H1 (cell line): ENCODE data around the gene EIF1AX. TPM values are rescaled to one million over a fixed set of nuclear protein-coding genes. Genes with fewer than 3 reads are reported as not detected.

Experiments
- CTCF ChIA-PET: fragments of 300-600 bp; sonication (Branson Sonifier 250); formaldehyde crosslinking; loops from one replicate; lab custom pipeline; 2021; ENCODE audit not compliant: partially characterized antibody; lab: Charles Lee
- POLR2A ChIA-PET: fragments of 300-600 bp; sonication (Branson Sonifier 250); formaldehyde crosslinking; loops from one replicate; lab custom pipeline; 2021; ENCODE audit warnings: inconsistent platforms; ENCODE audit not compliant: partially characterized antibody; lab: Charles Lee
- DNase-seq, 2 experiments: peaks; one replicate each; pipeline versions ENCODE4 v3.0.0 to v3.0.0-alpha.2; 2010 to 2022; ENCODE audit warnings: low spot score in 2 of 2, low read depth in 1 of 2, mixed read lengths in 1 of 2
- FAIRE-seq: peaks from 2 replicates; lab custom pipeline; 2011; peaks lifted over from hg19 to GRCh38; lab: Jason Lieb, UNC
- H2AFZ ChIP-seq: 2 replicates; pipeline ENCODE4 v1.8.1; 2012; ENCODE audit warnings: low read length, inconsistent platforms
- H2AK5ac ChIP-seq: 2 replicates; pipeline ENCODE4 v1.6.1; 2013; ENCODE audit warnings: low read depth, low read length
- H2BK120ac ChIP-seq: replicated peaks from 2 replicates; pipeline ENCODE3; 2013; ENCODE audit warnings: low read depth, low read length, inconsistent platforms
- H2BK12ac ChIP-seq: 2 replicates; pipeline ENCODE4 v1.6.1; 2013; ENCODE audit warnings: low read depth, low read length
- H2BK15ac ChIP-seq: 2 replicates; pipeline ENCODE4 v1.6.1; 2013; ENCODE audit warnings: low read length
- H2BK20ac ChIP-seq: 2 replicates; pipeline ENCODE4 v1.6.1; 2013; ENCODE audit warnings: low read length
- H2BK5ac ChIP-seq: 2 replicates; pipeline ENCODE4 v1.6.1; 2013; ENCODE audit warnings: low read depth, low read length
- H3K14ac ChIP-seq: 2 replicates; pipeline ENCODE4 v1.6.1; 2013; ENCODE audit warnings: inconsistent platforms; ENCODE audit not compliant: insufficient read length
- H3K18ac ChIP-seq: 2 replicates; pipeline ENCODE4 v1.6.1; 2013; ENCODE audit warnings: low read length; ENCODE audit errors: extremely low read depth
- H3K23ac ChIP-seq: 2 replicates; pipeline ENCODE4 v1.6.1; 2013; ENCODE audit warnings: inconsistent platforms; ENCODE audit not compliant: insufficient read length
- H3K23me2 ChIP-seq: 2 replicates; pipeline ENCODE4 v1.6.1; 2013; ENCODE audit warnings: low read depth, low read length
- H3K27ac ChIP-seq: 2 replicates; pipeline ENCODE4 v1.6.1; 2011; ENCODE audit warnings: low read depth, low read length, inconsistent platforms
- H3K27me3 ChIP-seq, 4 experiments: replicated peaks in 1 of 4; 1 replicate in 1 of 4; 2 replicates in 3 of 4; pipeline versions ENCODE4 v1.6.1 to v1.8.1; 2011 to 2013; ENCODE audit warnings: low read length in 3 of 4, mild to moderate bottlenecking in 3 of 4, inconsistent platforms in 2 of 4, mixed read lengths in 2 of 4, moderate library complexity in 1 of 4; ENCODE audit not compliant: control insufficient read depth in 3 of 4, insufficient read depth in 3 of 4; ENCODE audit errors: extremely low read depth in 1 of 4
- H3K36me3 ChIP-seq, 4 experiments: 2 replicates each; pipeline versions ENCODE4 v1.6.1 to v1.8.1; 2011 to 2013; ENCODE audit warnings: mild to moderate bottlenecking in 4 of 4, low read length in 3 of 4, moderate library complexity in 2 of 4, control low read depth in 1 of 4, inconsistent platforms in 1 of 4; ENCODE audit not compliant: insufficient read depth in 4 of 4, control insufficient read depth in 2 of 4
- H3K4ac ChIP-seq: replicated peaks from 2 replicates; pipeline ENCODE3; 2013; ENCODE audit warnings: low read length, low read depth, mixed read lengths, inconsistent platforms; ENCODE audit not compliant: insufficient read length
- H3K4me1 ChIP-seq, 4 experiments: replicated peaks in 1 of 4; 1 replicate in 1 of 4; 2 replicates in 3 of 4; pipeline versions ENCODE4 v1.6.1 to v1.8.1; 2011 to 2013; ENCODE audit warnings: low read length in 3 of 4, inconsistent platforms in 2 of 4, mixed read lengths in 1 of 4; ENCODE audit not compliant: insufficient read depth in 4 of 4, control insufficient read depth in 3 of 4
- H3K4me2 ChIP-seq, 2 experiments: 2 replicates each; pipeline versions ENCODE4 v1.6.1 to v1.8.1; 2011 to 2013; ENCODE audit warnings: low read depth in 2 of 2, low read length in 2 of 2, control low read depth in 1 of 2, inconsistent platforms in 1 of 2, mild to moderate bottlenecking in 1 of 2; ENCODE audit not compliant: insufficient read depth in 1 of 2
- H3K4me3 ChIP-seq, 4 experiments: fragments of 200-600, 300-600 bp in 1 of 4; sonication (generic), shearing (Covaris generic), sonication (Bioruptor Twin) in 1 of 4; 2 replicates each; pipeline versions ENCODE4 v1.5.1 to v1.8.1; 2011 to 2016; ENCODE audit warnings: low read length in 4 of 4, low read depth in 3 of 4, control low read depth in 2 of 4, inconsistent platforms in 2 of 4, mild to moderate bottlenecking in 2 of 4, mixed read lengths in 1 of 4, moderate library complexity in 1 of 4; ENCODE audit not compliant: insufficient read depth in 2 of 4; ENCODE audit errors: extremely low read depth in 1 of 4
- H3K56ac ChIP-seq: replicated peaks from 2 replicates; pipeline ENCODE3; 2013; ENCODE audit warnings: low read depth, mild to moderate bottlenecking, mixed read lengths, low read length, inconsistent platforms; ENCODE audit not compliant: insufficient read length
- H3K79me1 ChIP-seq: 2 replicates; pipeline ENCODE4 v1.6.1; 2013; ENCODE audit warnings: low read depth, low read length, control low read depth
- H3K79me2 ChIP-seq, 2 experiments: 2 replicates each; pipeline versions ENCODE4 v1.6.1 to v1.8.1; 2012 to 2013; ENCODE audit warnings: low read length in 2 of 2, mild to moderate bottlenecking in 2 of 2, inconsistent platforms in 1 of 2; ENCODE audit not compliant: insufficient read depth in 2 of 2, control insufficient read depth in 1 of 2
- H3K9ac ChIP-seq, 4 experiments: replicated peaks in 1 of 4; 1 replicate in 1 of 4; 2 replicates in 3 of 4; pipeline versions ENCODE4 v1.6.1 to v1.8.1; 2011 to 2013; ENCODE audit warnings: low read depth in 3 of 4, low read length in 3 of 4, control low read depth in 2 of 4, mild to moderate bottlenecking in 2 of 4, moderate library complexity in 2 of 4, inconsistent platforms in 1 of 4; ENCODE audit errors: extremely low read depth in 1 of 4
- H3K9me3 ChIP-seq, 2 experiments: 2 replicates each; pipeline versions ENCODE4 v1.6.1 to v1.8.1; 2012 to 2013; ENCODE audit warnings: mild to moderate bottlenecking in 2 of 2, moderate library complexity in 2 of 2, control low read depth in 1 of 2, inconsistent platforms in 1 of 2, low read depth in 1 of 2, low read length in 1 of 2, mixed read lengths in 1 of 2; ENCODE audit not compliant: insufficient read depth in 2 of 2
- H4K20me1 ChIP-seq, 2 experiments: replicated peaks in 1 of 2; 2 replicates each; pipeline versions ENCODE3 to v1.8.1; 2011 to 2013; ENCODE audit warnings: inconsistent platforms in 2 of 2, low read length in 2 of 2, mild to moderate bottlenecking in 1 of 2; ENCODE audit not compliant: insufficient read depth in 2 of 2, control insufficient read depth in 1 of 2
- H4K5ac ChIP-seq: 2 replicates; pipeline ENCODE4 v1.6.1; 2013; ENCODE audit warnings: low read length, low read depth, mixed read lengths, inconsistent platforms; ENCODE audit not compliant: insufficient read length
- H4K8ac ChIP-seq: 2 replicates; pipeline ENCODE4 v1.8.0; 2013; ENCODE audit warnings: mild to moderate bottlenecking, moderate library complexity, low read length, inconsistent platforms; ENCODE audit not compliant: insufficient read depth; ENCODE audit errors: extremely low read depth
- H4K91ac ChIP-seq: replicated peaks from 2 replicates; pipeline ENCODE3; 2013; ENCODE audit warnings: low read length, mixed read lengths, inconsistent platforms; ENCODE audit not compliant: insufficient read length
- ASH2L ChIP-seq: fragments of 200-600, 300-600 bp; sonication (generic); IDR thresholded peaks from one replicate; pipeline ENCODE4 v1.7.1; 2017; ENCODE audit warnings: low read length
- CBX5 ChIP-seq: fragments of 300-800, 300-1000 bp; sonication (generic); IDR thresholded peaks from 2 replicates; pipeline ENCODE4 v1.7.1; 2016; ENCODE audit warnings: antibody characterized with exemption, low read length, low read depth
- CHD2 ChIP-seq: IDR thresholded peaks from 2 replicates; pipeline ENCODE4 v1.6.1; 2012; ENCODE audit warnings: low read length, improper control_type of control experiment
- CREB1 ChIP-seq: IDR thresholded peaks from 2 replicates; pipeline ENCODE4 v1.6.1; 2012; ENCODE audit warnings: inconsistent platforms
- EZH2 ChIP-seq: fragments of 200-600 bp; sonication (generic); IDR thresholded peaks from 2 replicates; pipeline ENCODE4 v1.7.1; 2012; ENCODE audit warnings: low read depth, mild to moderate bottlenecking, moderate library complexity, low read length, inconsistent platforms; ENCODE audit not compliant: severe bottlenecking
- FOSL1 ChIP-seq: IDR thresholded peaks from 2 replicates; pipeline ENCODE4 v1.6.1; 2011; ENCODE audit warnings: mild to moderate bottlenecking, low read depth, low read length, moderate library complexity; ENCODE audit not compliant: insufficient read depth
- NRF1 ChIP-seq: IDR thresholded peaks from 2 replicates; pipeline ENCODE4 v1.6.1; 2011; ENCODE audit warnings: mild to moderate bottlenecking, low read depth, low read length, improper control_type of control experiment
- TBP ChIP-seq: IDR thresholded peaks from 2 replicates; pipeline ENCODE4 v1.6.1; 2011; ENCODE audit warnings: low read depth, low read length, improper control_type of control experiment
- YY1 ChIP-seq: IDR thresholded peaks from 2 replicates; pipeline ENCODE4 v1.6.1; 2011; ENCODE audit warnings: low read depth, mild to moderate bottlenecking, low read length
- WGBS, 2 experiments: shearing (Covaris generic) in 1 of 2; methylation state at CpG; one replicate each; pipeline versions ENCODE4 v1.1.6 to v1.1.7; 2013 to 2015; ENCODE audit warnings: low lambda C conversion rate in 2 of 2, mixed read lengths in 2 of 2, inconsistent platforms in 1 of 2, low coverage in 1 of 2, missing lambda C conversion rate in 1 of 2; ENCODE audit not compliant: insufficient replicate concordance in 2 of 2, insufficient coverage in 1 of 2, insufficient read length in 1 of 2; ENCODE audit errors: extremely low coverage in 1 of 2, missing lambda C conversion rate in 1 of 2; 5-methylcytosine and 5-hydroxymethylcytosine counted together
- polyA plus RNA-seq, 7 experiments: library from polyadenylated mRNA; depleted of rRNA in 3 of 7; stranded (reverse) in 5 of 7; unstranded in 2 of 7; fragments of >200 nt in 5 of 7; fragments of 200-250 nt in 2 of 7; gene quantifications; 1 replicate in 5 of 7; 2 replicates in 1 of 7; 4 replicates in 1 of 7; pipeline versions ENCODE4 v1.2.1 to v1.2.3, GENCODE V29; 2011 to 2013; ENCODE audit warnings: missing spikeins in 2 of 7, mixed read lengths in 2 of 7
- total RNA-seq: library from RNA; stranded (reverse); fragmentation: NEBNext Ultra II Directional; extraction: Animal tissue kit (Norgen Biotek cat#: 25700); gene quantifications from 2 replicates; pipeline ENCODE4 v1.2.1, GENCODE V29; 2021

Gene EIF1AX
- total and polyA plus RNA-seq, 2 of the 8 experiments (the other 6 are each of a cell fraction or from before 2014, with no cell fraction given): 34.0 to 175 TPM

- H4K5ac ChIP-seq: no peak overlapping the region
- peak overlapping the region; percentile 17 to 99 (median 87); a peak in 5 of 8 replicates for H3K4me3 ChIP-seq
- no peak for TF ChIP-seq CBX5
- TF ChIP-seq NRF1: no peak
- no peak for TF ChIP-seq TBP
- TF ChIP-seq CHD2: no peak
- TF ChIP-seq YY1: no peak
- TF ChIP-seq CREB1: no peak
- no peak for TF ChIP-seq EZH2
- no peak for TF ChIP-seq ASH2L
- TF ChIP-seq FOSL1: no peak
Measured at GRCh38 chrX:20139966-20140365, 1.7 kb downstream of the EIF1AX start.

More at GRCh38 chrX:20139966-20140365, 1.7 kb downstream of the EIF1AX start:
- ChIA-PET POLR2A (interaction anchor here (0.8 to 1.3 kb wide), 5 partner anchors 9 to 551 kb away, joined by 3 to 4 read pairs (median 3); no protein-coding TSS in a partner anchor), CTCF (no interaction called here)
- H3K23me2 ChIP-seq: no peaks in the 10 kb centered on the region
- H3K27me3 ChIP-seq: no peaks in the 10 kb centered on the region
- no peak overlapping the region for H3K18ac ChIP-seq
- DNase-seq (no peak), FAIRE-seq (no peak)
- H3K27ac ChIP-seq: no peak overlapping the region
- H2BK12ac ChIP-seq: no peak overlapping the region
- H4K91ac ChIP-seq: no peak overlapping the region
- H4K8ac ChIP-seq: no peak overlapping the region
- no peak overlapping the region for H3K23ac ChIP-seq
- H2AK5ac ChIP-seq: no peak overlapping the region
- no peaks in the 10 kb centered on the region for H3K79me1 ChIP-seq
- H3K36me3 ChIP-seq: peaks cover 0 to 50% (median 10%) of the 10 kb centered on the region in 4 experiments; a peak in 6 of 8 replicates
- no peak overlapping the region for H3K9ac ChIP-seq
- H3K4me1 ChIP-seq: no peaks in the 10 kb centered on the region
- H4K20me1 ChIP-seq: peaks cover 3 to 5% of the 10 kb centered on the region in 2 experiments
- no peak overlapping the region for H3K4ac ChIP-seq
- H2BK5ac ChIP-seq: no peak overlapping the region
- H3K56ac ChIP-seq: no peak overlapping the region
- no peak overlapping the region for H3K14ac ChIP-seq
- H2AFZ ChIP-seq: no peak overlapping the region
- peak overlapping the region; percentile 55 to 66; a peak in 3 of 4 replicates for H3K4me2 ChIP-seq
- H2BK120ac ChIP-seq: no peak overlapping the region
- H2BK20ac ChIP-seq: no peak overlapping the region
- H3K79me2 ChIP-seq: peaks cover 6 to 41% of the 10 kb centered on the region in 2 experiments
- H2BK15ac ChIP-seq: no peak overlapping the region
- H3K9me3 ChIP-seq: no peaks in the 10 kb centered on the region
- WGBS, 2 experiments: 87% methylated on average over 2 of the region's 2 CpGs; no CpG with 5 or more reads in 1 of the 2 experiments
